HL-60/S4 treated with phorbol 12-myristate 13-acetate at 8.2 ng/mL for 4 days and 3 days (cell line): ENCODE results near the gene TMEM242.

Source experiments
- in situ Hi-C: fragments of 300-500 bp; cut with MboI; formaldehyde crosslinking; loops from 2 replicates; pipeline ENCODE4 v1.15.0; 2022; ENCODE audit warnings: low sequenced_read_pairs

TMEM242 gene

DNA sequence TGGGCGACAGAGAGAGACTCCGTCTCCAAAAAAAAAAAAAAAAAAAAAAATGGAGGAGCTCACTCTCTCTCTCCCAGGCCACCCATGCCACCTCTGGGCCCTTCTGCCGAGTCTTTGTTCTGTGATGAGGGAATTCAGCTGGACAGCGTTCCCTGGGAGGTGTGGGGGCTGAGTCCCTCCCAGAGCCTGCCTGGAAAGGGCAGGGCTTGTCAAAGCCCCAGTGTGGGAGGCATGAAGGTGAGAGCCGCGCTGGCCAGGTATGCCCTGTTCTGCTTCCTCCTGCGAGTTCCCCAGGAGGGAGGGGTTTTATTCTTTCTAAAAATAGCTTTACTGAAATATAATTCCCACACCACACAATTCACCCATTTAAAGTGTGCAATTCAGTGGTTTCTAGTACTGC is 69.6 kb downstream of the TMEM242 start:
- in situ Hi-C loops, result no loop called here

DNA sequence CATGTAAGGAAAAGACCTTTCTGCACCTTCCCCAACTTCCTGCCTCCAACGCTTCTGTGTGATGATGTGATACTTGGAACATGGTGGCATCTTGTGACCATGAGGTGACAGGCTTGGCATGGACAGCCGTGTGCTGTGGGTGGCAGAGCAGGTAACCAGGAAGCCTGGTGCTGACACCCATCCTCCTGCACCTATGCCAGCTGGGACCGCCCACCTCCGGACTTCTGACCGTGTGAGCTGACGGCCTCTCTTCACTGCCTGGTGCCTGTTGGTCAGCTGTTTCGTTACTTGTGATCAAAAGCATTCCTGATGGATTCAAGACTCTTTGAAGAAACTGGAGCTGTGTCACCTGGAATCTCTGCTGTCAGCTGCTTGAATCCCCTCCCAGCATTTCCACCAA is 70.3 kb downstream of the TMEM242 start:
- in situ Hi-C loops, result no loop called here

DNA sequence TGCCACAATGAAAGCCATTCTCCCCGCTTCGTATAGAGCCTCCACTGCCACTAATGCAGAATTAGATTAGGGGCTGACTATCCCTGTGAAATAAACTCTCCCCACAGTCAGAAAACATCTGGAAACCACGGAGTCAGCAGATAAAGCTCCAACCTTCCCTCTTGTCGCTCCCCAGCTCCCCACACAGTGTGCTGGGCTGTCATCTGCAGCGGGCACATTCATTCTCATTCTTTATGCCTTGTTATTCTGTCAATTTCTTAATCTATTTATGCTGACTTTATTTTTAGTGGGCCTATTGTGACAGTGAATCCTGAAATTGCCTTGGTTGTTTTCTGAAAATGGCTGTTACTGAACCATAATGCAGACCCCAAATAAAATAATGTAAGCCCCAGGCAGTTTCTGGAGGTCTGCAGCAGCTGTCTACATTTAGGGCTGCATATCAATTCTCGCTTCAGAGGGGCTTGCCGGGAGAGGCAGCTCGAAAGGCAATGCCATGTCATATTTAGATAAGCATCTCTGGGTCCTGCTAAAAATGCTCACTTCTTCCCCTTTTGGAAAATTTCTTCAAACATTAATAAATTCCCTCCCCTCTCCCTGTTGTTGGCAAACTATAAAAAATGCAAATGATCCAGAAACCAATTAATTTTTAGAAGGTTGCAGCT is 71.6 kb downstream of the TMEM242 start:
- in situ Hi-C loops, result no loop called here

DNA sequence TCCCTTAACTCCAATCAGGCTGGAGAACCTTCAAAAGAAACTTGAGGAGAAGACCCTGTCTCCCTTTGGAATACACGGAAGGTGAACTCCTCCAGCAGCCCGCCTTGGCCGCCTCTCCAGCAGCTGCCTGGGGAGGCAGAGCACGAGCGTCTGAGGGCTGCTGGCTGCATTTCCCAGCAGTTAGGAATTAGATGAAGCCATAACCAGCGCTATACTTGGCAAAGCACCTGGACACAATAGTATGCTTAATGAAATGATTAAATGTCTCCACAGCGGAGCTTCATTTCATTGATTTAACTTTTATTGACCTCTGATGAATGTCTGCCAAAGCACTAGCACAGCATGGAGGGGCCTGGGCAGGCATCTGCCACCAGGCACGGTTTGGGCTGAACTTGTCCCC is 73.5 kb downstream of the TMEM242 start:
- in situ Hi-C loops, result no loop called here

DNA sequence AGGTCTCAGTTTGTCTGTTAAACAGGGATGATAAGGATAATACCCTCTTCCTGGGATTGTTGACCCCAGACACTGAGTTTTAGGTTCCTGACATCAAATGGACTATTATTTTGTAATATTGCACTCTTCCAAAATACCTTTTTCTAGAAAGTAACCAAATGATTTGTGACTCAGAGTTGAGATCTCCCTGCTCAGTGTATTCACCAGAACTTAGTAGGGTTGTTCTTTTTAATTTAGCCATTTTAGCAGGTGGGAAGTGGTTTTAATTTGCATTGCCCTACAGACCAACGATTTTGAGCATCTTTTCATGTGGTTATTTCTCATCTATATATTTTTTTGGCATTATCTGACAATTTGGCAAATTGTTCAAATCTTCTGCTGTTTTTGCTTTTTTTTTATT is 75.1 kb downstream of the TMEM242 start:
- in situ Hi-C loops, result no loop called here

DNA sequence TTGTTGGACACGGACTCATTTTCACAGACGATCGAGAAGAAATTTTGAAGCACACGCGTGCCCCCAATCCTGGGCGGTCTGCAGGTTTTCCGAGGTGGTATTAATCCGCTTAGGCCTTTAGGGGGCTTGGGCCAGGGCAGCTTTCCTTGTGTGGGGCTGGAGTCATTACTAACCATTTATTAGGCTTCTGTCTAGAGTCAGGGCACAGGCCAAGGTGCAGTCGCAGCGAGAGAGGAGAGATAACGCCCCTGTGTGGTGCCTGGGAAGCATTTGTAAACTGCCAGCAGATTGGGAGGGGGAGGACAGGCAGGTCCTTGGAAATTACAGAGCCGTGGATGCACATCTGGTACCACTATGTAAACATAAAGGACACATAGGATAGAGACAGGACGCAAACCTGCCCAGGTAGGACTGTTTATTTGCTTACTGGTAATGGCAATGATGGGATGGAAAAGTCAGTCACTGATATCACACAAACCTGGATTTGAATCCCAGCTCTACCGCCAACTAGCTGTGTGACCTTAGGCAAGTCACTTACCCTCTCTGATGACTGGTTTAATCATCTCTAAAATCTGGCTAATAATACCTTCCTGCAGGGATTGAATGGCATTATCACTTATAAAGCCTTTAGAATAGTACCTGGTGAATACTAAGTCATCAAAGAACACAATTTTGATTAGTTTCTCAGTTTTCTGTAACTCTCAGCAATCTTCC is 76.4 kb downstream of the TMEM242 start:
- in situ Hi-C loops, result no loop called here

DNA sequence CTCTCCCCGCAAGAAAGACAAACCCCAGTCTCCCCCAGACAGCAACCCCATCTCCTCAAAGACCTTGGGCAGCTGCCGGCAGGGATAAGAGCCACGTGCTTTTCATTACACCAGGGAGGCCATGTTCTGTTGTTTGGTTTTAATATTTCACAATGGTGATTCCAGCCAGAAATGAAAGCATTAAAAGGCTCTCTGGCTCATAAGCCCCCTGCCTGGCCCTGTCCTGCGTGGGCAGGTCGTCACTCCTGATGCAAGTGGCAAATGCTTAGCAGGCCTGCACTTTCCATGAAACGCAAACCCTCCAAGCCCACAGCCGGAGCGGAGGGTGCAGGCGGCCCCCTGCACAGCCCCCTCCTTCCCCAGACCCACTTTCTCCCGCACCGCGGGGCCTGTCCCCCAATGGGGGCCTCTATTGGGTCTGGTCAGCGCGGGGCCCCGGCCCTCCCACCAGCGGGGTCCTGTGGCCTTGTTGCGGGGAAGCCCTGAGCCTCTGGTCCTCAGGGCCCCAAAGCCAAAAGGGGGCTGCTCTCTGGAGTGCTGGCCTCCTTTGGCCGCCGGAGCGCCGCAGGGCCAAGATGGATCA is 77.2 kb downstream of the TMEM242 start:
- in situ Hi-C loops, result no loop called here

DNA sequence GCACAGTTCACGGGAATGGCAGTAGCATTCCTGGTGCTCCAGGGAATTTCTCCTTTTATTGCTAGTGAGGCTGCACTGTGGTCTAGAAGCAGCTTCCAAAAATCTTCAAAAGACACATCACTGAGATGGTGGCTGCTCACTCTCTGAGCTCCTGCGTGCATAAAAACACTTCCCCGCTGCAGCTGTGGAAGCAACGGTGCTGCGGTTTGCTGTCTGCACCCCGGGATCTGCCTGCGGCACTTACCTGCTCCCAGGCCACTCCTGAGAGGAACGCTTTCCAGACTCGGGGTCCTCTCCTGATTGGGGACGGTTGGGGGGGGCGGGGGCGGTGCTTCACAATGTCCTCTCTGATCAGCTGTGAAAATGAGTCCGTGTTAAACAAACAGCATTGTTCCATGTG is 77.9 kb downstream of the TMEM242 start:
- in situ Hi-C loops, result no loop called here

DNA sequence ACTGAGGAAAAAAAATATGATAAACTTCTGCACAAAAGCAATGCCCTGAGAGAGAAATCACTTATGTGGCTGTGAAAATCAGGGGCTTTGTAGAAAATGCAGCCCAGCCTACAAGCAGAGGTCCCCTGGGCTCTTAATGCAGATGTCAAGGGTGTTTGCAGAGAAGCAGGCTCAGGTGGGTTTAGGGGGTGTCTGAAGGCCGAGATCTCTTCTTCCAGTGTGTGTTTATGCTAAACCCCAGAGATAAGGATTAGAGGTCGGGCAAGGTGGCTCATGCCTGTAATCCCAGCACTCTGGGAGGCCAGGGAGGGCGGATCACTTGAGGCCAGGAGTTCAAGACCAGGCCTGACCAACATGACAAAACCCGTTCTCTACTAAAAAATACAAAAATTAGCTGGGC is 78.5 kb downstream of the TMEM242 start:
- in situ Hi-C loops, result no loop called here

DNA sequence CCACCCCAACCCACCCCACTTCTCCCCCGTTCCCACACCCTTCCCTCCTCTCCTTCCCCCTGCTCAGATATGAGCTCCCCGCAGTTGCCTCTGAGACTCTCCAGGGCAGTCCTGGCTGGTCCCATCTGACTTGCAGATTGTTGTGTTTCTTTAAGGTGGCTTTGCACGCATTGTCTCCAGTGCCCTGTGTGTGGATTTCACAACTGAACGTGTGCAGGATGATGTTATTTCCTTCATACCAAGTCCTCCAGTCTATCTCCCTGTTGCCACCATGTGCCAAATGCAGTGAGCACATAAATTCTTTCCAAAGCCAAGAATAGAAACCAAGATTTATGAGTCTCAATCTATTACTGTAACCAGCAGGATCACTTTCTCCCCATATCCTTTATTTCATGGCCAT is 79.1 kb downstream of the TMEM242 start:
- in situ Hi-C loops, result no loop called here

DNA sequence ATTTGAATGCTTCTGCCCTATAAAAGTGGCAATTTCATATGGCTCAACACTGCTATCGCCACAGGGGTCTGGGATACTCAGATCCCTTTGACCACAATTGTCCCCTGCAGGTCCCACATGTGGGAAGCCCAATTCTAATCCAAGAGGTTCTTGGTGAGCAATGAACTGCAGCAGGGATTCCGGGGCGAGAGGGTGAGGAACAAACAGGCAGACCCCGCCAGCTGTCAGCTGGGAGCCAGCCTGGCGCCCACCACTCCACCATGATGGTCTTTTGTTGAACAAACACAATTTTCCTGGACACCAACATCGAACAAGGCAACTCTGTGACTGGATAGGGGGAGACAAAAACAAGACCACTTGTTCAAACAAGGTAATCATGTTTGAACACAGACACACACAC is 80.5 kb downstream of the TMEM242 start:
- in situ Hi-C loops, result no loop called here

DNA sequence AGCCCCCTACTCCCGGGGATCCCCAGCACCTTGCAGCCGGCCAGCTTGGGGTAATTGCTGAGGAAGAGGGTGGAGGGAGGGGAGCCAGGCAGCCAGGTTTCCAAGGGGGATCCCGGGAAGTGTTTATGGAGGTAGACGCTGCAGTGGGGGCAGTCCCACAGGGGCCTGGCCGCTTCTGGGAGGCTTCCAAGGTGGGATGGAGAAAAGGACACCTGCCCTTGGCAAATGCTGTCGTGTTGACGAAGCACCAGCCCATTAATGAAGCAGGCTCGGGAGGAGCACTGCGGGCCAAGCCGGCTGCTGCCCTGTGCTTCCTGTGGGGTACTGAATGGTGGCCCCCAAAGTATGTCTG is 82.4 kb downstream of the TMEM242 start:
- in situ Hi-C loops, result no loop called here

DNA sequence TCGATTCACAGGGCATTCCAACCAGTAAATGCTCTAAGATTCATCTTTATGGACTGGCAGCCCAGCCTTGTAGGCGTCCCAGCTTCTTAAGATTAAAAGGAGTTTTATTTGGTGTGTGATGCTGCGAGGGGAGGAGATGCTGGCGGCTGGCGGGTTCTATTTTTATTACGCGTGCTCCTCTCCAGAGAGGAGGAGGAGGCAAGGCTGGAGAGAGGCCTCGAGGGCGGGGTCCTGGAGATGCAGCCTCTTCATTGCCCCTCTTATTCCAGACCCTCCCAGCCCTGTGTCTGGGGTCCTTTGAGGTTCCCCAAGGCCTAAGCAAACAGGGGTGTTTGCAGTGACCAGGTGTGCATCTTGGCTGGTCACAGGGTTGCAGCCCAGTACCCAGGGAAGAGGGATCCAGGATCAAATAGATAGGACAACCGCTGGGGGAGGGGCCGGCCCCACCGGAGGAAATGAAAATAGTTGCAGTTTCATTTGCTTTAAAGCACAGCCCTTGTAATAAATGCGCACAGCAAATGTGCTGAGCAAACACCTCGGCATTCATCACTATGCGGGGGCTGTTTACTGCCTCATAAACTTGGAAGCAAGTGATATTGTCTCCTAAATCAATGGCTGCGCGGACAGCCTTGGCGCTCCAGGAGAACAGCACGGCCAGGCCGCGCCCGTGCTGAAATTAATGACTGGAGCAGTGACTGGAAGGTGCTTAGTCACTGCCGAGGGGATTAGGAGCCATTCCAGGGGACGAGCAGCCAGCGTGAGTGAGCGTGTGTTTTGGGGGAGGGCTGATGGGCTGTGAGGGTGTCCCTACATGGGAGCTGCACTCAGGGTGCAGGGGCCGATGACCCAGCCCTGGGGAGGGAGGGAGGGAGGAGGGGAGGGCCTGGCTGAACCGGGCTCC is 83.0 kb downstream of the TMEM242 start:
- in situ Hi-C loops, result no loop called here

DNA sequence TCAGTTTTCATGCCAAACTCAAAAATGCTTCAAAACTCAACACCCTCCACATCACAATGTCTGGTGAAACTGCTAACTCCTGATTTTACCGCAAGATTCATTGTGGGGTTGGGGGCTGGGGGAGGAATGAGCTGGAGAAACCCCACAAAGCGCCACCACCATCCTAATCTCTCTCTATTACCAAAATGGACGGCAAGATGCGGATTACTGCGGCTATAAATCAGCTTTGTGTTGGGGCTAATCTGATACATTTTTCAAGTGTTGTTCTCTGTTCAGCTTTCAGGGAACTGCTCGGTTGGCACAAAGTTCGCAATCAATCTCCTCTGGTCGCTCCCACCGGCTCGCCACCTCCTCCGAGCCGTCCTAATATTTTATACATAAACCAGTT is 83.7 kb downstream of the TMEM242 start:
- in situ Hi-C loops, result no loop called here
